HepG2 (cell line): ENCODE results near the gene TBC1D16. TPM values are rescaled to one million over a fixed set of nuclear protein-coding genes. Genes with fewer than 3 reads are reported as not detected.

Source experiments
- DBP ChIP-seq: sonication (generic); formaldehyde crosslinking; IDR thresholded peaks from 2 replicates; pipeline ENCODE4 v1.4.0; 2020; ENCODE audit warnings: missing genetic modification reagents; ENCODE audit errors: not compliant biosample characterization
- ETV5 ChIP-seq: IDR thresholded peaks from 2 replicates; pipeline ENCODE4 v1.6.1; 2018; ENCODE audit warnings: missing biosample characterization, missing genetic modification reagents, inconsistent platforms, borderline replicate concordance
- FOXO1 ChIP-seq: sonication (generic); formaldehyde crosslinking; IDR thresholded peaks from 2 replicates; pipeline ENCODE4 v1.4.0; 2020; ENCODE audit warnings: missing genetic modification reagents
- HOXD1 ChIP-seq: sonication (generic); formaldehyde crosslinking; IDR thresholded peaks from 2 replicates; pipeline ENCODE4 v1.5.0; 2020; ENCODE audit warnings: missing genetic modification reagents
- IKZF4 ChIP-seq: sonication (generic); formaldehyde crosslinking; IDR thresholded peaks from 2 replicates; pipeline ENCODE4 v1.5.1; 2020; ENCODE audit warnings: borderline replicate concordance, mild to moderate bottlenecking, low read depth, missing genetic modification reagents; ENCODE audit errors: not compliant biosample characterization
- MAF1 ChIP-seq: sonication (generic); formaldehyde crosslinking; IDR thresholded peaks from 2 replicates; pipeline ENCODE4 v1.5.0; 2020; ENCODE audit warnings: missing genetic modification reagents, borderline replicate concordance
- NR2F1 ChIP-seq, 2 experiments: fragments of 450-650 bp in 1 of 2; formaldehyde crosslinking in 1 of 2; IDR thresholded peaks; 2 replicates each; pipeline versions ENCODE4 v1.5.0 to v1.6.1; 2016 to 2020; ENCODE audit warnings: mild to moderate bottlenecking in 1 of 2, missing compliant biosample characterization in 1 of 2, missing genetic modification reagents in 1 of 2, moderate library complexity in 1 of 2
- POGZ ChIP-seq: sonication (generic); formaldehyde crosslinking; IDR thresholded peaks from 2 replicates; pipeline ENCODE4 v1.4.0; 2020; ENCODE audit warnings: mild to moderate bottlenecking, missing genetic modification reagents
- RXRB ChIP-seq: IDR thresholded peaks from 2 replicates; pipeline ENCODE4 v1.6.1; 2016; ENCODE audit warnings: borderline replicate concordance, missing genetic modification reagents, missing compliant biosample characterization
- SALL2 ChIP-seq: sonication (generic); formaldehyde crosslinking; IDR thresholded peaks from 2 replicates; pipeline ENCODE4 v1.8.1; 2023; ENCODE audit warnings: mild to moderate bottlenecking, missing genetic modification reagents, inconsistent platforms
- U2AF2 ChIP-seq: fragments of 200-400 bp; formaldehyde crosslinking; IDR thresholded peaks from 2 replicates; pipeline ENCODE4 v1.6.1; 2017; ENCODE audit warnings: low read depth, mild to moderate bottlenecking, low read length
- ZFAT ChIP-seq: sonication (generic); formaldehyde crosslinking; conservative IDR thresholded peaks from 2 replicates; pipeline ENCODE4 v1.8.1; 2023; ENCODE audit warnings: missing genetic modification reagents, inconsistent platforms
- ZGPAT ChIP-seq: IDR thresholded peaks from 2 replicates; pipeline ENCODE4 v1.6.1; 2016; ENCODE audit warnings: mild to moderate bottlenecking
- ZNF256 ChIP-seq: sonication (generic); formaldehyde crosslinking; conservative IDR thresholded peaks from 2 replicates; pipeline ENCODE4 v1.4.0; 2020; ENCODE audit warnings: missing genetic modification reagents
- ZNF441 ChIP-seq: sonication (generic); formaldehyde crosslinking; IDR thresholded peaks from 2 replicates; pipeline ENCODE4 v1.7.0; 2021; ENCODE audit warnings: missing genetic modification reagents, borderline replicate concordance
- ZNF543 ChIP-seq: sonication (generic); formaldehyde crosslinking; IDR thresholded peaks from 2 replicates; pipeline ENCODE4 v1.4.0; 2020; ENCODE audit warnings: mild to moderate bottlenecking, missing genetic modification reagents
- ZNF709 ChIP-seq: sonication (generic); formaldehyde crosslinking; IDR thresholded peaks from 2 replicates; pipeline ENCODE4 v1.5.0; 2020; ENCODE audit warnings: mild to moderate bottlenecking, missing genetic modification reagents
- ZNF770 ChIP-seq: sonication (generic); formaldehyde crosslinking; IDR thresholded peaks from 2 replicates; pipeline ENCODE4 v1.5.0; 2020; ENCODE audit warnings: mild to moderate bottlenecking, missing genetic modification reagents
- ZSCAN9 ChIP-seq: IDR thresholded peaks from 2 replicates; pipeline ENCODE4 v1.6.1; 2016; ENCODE audit warnings: borderline replicate concordance
- polyA plus RNA-seq, 8 experiments: library from polyadenylated mRNA; depleted of rRNA in 3 of 8; stranded (reverse) in 7 of 8; unstranded in 1 of 8; fragments of >200 nt; fragmentation: Illumina TruSeq in 4 of 8; extraction: Trizol in 4 of 8; gene quantifications; 2 replicates each; pipeline versions ENCODE4 v1.2.1 to v1.2.3, GENCODE V29; 2011 to 2016; ENCODE audit warnings: low read depth in 4 of 8, missing spikeins in 1 of 8, mixed read lengths in 1 of 8; ENCODE audit not compliant: insufficient read depth in 1 of 8
- total RNA-seq, 5 experiments: library from RNA; depleted of rRNA; stranded (reverse); fragments of >200 nt; fragmentation: Illumina TruSeq; extraction: Trizol; gene quantifications; 2 replicates each; pipeline ENCODE4 v1.2.3, GENCODE V29; 2016; ENCODE audit warnings: low read depth in 1 of 5
- TF ChIP-seq, protein P1 (sequence below): sonication (generic); formaldehyde crosslinking; IDR thresholded peaks from 2 replicates; pipeline ENCODE4 v1.4.0; 2020; ENCODE audit warnings: low read depth, missing genetic modification reagents

TBC1D16 gene
- total and polyA plus RNA-seq, 2 of the 13 experiments (the other 11 are each of a cell fraction or from before 2014, with no cell fraction given), result 14.9 to 24.9 TPM

DNA sequence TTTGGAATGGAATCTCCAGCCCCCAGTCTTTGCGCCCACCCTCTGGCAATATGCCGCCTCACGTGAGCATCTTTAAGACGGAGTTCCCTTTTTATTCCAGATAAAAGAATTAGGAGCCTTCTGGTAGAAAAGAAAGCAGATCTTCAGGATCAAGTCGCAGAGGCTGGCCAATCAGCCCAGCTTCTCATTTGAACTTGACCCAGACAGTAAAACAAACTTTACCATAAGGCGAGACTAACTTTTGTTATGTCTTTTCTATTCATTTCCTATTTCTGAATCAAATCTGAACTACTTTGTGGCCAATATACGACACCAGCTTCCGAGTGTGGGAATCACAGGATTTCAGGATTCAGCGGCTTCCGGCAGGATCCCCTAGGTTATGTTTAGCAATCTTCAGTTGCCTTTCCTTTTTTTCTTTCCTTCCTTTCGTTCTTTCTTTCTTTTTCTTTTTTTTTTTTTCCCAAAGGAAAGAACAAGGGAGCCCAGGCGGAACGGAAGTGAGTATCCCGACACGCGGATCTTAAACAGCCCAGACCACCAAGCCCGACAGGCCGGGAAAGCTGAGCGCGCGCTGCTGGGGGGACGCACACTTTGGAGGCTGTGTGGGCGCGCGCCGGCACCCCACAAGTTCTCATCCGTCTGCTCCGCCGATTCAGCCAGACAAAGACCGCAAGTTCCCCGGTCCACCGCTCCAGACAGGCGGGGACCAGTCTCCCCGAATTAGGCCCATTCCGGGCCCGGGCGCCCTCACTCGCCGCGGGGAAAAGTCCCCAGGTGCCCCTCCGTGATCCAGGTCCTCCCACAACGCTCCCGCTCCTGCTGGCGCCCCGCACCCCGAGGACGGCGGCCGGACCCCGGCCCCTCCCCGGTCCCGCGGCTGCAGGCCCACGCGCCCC, 633 bp downstream of the TBC1D16 start (continued):
- TF ChIP-seq, protein P1, sequence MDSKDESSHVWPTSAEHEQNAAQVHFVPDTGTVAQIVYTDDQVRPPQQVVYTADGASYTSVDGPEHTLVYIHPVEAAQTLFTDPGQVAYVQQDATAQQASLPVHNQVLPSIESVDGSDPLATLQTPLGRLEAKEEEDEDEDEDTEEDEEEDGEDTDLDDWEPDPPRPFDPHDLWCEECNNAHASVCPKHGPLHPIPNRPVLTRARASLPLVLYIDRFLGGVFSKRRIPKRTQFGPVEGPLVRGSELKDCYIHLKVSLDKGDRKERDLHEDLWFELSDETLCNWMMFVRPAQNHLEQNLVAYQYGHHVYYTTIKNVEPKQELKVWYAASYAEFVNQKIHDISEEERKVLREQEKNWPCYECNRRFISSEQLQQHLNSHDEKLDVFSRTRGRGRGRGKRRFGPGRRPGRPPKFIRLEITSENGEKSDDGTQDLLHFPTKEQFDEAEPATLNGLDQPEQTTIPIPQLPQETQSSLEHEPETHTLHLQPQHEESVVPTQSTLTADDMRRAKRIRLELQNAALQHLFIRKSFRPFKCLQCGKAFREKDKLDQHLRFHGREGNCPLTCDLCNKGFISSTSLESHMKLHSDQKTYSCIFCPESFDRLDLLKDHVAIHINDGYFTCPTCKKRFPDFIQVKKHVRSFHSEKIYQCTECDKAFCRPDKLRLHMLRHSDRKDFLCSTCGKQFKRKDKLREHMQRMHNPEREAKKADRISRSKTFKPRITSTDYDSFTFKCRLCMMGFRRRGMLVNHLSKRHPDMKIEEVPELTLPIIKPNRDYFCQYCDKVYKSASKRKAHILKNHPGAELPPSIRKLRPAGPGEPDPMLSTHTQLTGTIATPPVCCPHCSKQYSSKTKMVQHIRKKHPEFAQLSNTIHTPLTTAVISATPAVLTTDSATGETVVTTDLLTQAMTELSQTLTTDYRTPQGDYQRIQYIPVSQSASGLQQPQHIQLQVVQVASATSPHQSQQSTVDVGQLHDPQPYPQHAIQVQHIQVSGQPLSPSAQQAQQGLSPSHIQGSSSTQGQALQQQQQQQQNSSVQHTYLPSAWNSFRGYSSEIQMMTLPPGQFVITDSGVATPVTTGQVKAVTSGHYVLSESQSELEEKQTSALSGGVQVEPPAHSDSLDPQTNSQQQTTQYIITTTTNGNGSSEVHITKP, result no peak
- TF ChIP-seq HOXD1 (CRISPR knock-in tag) (no peak), SALL2 (CRISPR knock-in tag) (0 out of 2 replicates have a peak, but pooled peaks have one; percentile 6), ZNF709 (CRISPR knock-in tag) (no peak), NR2F1 (CRISPR knock-in tag; IDR thresholded peaks at IDR 0.05) (no peak), ZGPAT (CRISPR knock-in tag) (0 out of 2 replicates have a peak, but pooled peaks have one; percentile 15), RXRB (CRISPR knock-in tag) (0 out of 2 replicates have a peak, but pooled peaks have one; percentile 14), POGZ (CRISPR knock-in tag) (peak; percentile 22; the same call in 1 of the 2 replicates), IKZF4 (CRISPR knock-in tag) (peak; percentile 66), ZSCAN9 (CRISPR knock-in tag) (0 out of 2 replicates have a peak, but pooled peaks have one; percentile 24), ZNF256 (no peak), ETV5 (CRISPR knock-in tag) (peak; percentile 33; the same call in 1 of the 2 replicates), DBP (CRISPR knock-in tag) (no peak), MAF1 (CRISPR knock-in tag) (0 out of 2 replicates have a peak, but pooled peaks have one; percentile 34), ZNF543 (CRISPR knock-in tag) (peak; percentile 36; the same call in 1 of the 2 replicates), ZNF770 (CRISPR knock-in tag) (0 out of 2 replicates have a peak, but pooled peaks have one; percentile 24), ZNF441 (CRISPR knock-in tag) (0 out of 2 replicates have a peak, but pooled peaks have one; percentile 38), U2AF2 (no peak), ZFAT (CRISPR knock-in tag) (no peak), FOXO1 (CRISPR knock-in tag) (no peak)
